Fibroblast of skin of right quadriceps (primary cell): ENCODE data around the gene DDR2.
A peak's percentile ranks its signal among the peaks of the same experiment; 100 is the strongest.
"Not testable (repeated sequence)": the region's sequence is repeated elsewhere in the genome, so short reads cannot be mapped to it uniquely, and the experiment has no call there.

Experiments used
- DNase-seq: peaks from one replicate; pipeline ENCODE4 v3.0.0-alpha.2; 2013

Gene DDR2

DNA sequence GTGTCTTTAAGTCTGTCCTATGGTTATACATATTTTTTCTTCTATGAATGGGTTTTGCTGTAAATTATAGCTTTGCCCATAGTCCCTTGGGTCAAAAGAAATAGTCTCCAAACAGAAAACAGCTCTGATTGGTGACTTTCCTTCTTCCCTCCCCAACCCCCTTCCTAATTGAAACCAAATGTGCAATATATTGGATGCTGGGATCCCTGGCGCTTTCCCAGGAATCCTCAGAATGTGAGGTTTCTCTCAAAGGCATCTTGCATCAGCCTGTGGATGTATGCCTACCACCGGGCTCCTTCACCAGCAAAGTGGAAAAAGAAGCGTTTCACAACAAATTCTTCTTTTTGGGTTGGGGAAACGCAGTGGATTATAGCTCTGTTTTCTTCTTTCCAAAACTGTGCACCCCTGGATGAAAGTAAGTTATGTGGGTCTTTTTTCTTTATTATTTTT lies at the start of gene DDR2:
TSS of gene DDR2 (plus strand) at position 248 of the 450 bp plus-strand sequence. CDS start 86,600 bp downstream, outside the sequence.
- DNase-seq: peak; percentile 100

DNA sequence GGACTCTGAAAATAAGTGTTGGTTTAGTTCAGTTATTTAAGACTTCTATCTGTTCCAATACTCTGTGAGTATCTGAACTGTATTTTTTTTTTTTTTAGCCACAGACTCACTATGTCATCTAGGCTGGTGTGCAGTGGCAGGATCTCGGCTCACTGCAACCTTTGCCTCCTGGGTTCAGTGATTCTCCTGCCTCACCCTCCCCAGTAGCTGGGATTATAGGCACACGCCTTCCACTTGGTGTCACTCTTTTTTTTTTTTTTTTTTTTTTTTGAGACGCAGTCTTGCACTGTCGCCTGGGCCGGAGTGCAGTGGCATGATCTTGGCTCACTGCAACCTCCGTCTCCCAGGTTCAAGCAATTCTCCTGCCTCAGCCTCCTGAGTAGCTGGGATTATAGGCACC lies 49.4 kb upstream of the DDR2 start:
- not testable (repeated sequence) for DNase-seq

DNA sequence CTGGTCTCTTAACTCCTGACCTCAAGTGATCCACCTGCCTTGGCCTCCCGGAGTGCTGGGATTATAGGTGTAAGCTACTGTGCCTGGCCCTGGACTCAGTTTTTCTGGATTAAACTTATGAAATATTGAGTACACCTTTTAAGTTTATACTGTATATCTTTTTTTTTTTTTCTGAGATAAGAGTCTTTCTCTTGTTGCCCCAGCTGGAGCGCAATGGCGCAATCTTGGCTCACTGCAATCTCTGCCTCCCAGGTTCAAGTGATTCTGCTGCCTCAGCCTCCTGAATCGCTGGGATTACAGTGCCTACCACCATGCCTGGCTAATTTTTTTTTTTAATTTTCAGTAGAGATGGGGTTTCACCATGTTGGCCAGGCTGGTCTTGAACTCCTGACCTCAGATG lies 47.2 kb upstream of the DDR2 start:
- not testable (repeated sequence) for DNase-seq

DNA sequence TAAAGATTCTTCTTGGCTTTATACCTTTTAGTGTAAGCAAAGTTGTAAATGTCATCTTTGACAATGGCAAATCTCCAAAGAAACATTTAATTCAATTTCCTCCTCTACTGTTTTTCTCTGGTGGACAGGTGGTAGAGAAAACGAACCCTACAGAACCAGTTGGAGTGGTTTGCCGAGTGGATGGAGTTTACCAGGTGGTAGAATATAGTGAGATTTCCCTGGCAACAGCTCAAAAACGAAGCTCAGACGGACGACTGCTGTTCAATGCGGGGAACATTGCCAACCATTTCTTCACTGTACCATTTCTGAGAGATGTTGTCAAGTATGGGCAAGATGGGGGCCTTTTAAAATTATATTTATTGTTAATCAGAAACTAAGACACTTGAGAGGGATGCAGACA lies 44.9 kb upstream of the DDR2 start:
- DNase-seq: no peak

DNA sequence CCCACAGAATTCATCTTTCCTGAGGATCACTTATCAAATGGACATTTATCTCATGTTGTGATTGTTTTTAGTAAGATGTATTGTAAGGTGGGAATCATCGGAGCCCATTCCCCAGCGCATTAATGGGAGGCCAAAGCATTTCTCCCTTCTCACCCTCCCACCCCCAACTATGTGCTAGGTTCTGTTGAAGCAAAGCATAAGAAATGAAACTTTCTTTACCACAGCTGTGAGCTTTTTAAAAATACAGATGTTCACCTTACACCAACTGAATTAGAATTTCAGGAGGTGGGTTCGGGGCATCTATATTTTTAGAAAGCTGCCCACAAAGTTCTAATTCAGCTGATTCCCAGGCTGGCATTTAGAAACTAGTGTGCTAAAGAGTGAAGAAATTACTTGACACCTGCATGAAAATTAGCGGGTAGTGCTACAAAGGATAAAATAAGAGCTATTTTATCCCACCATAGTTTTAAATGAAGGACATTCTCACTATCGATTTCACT lies 44.5 kb upstream of the DDR2 start:
- DNase-seq: no peak

DNA sequence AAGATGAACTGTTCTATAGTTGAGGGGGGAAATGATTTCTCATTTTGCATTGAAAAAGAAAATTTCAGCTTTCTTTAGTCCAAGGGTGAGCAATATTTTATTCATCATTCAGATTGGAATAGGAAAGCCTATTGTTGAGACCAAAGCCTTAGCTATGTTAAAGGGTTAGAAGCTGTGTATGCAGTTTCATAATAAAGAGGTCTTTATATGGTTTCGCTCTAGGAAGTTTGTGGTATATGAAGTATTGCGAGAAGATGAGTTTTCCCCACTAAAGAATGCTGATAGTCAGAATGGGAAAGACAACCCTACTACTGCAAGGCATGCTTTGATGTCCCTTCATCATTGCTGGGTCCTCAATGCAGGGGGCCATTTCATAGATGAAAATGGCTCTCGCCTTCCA lies 42.2 kb upstream of the DDR2 start:
- no peak for DNase-seq

DNA sequence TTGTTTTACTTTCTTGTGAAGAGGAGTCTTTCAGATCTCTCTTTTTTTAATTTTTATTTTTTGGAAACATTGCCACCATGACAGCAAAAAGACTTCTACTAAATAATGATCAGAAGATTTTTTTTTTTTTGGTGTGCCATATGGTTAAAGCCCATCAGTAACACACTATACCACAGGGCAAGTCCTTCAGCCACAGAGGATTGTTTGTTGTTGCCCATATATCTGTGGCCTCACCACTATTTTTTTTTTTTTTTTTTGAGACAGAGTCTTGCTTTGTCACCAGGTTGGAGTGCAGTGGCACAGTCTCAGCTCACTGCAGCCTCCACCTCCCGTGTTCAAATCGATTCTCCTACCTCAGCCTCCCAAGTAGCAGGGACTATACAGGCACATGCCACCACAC lies 41.6 kb upstream of the DDR2 start:
- no peak for DNase-seq

DNA sequence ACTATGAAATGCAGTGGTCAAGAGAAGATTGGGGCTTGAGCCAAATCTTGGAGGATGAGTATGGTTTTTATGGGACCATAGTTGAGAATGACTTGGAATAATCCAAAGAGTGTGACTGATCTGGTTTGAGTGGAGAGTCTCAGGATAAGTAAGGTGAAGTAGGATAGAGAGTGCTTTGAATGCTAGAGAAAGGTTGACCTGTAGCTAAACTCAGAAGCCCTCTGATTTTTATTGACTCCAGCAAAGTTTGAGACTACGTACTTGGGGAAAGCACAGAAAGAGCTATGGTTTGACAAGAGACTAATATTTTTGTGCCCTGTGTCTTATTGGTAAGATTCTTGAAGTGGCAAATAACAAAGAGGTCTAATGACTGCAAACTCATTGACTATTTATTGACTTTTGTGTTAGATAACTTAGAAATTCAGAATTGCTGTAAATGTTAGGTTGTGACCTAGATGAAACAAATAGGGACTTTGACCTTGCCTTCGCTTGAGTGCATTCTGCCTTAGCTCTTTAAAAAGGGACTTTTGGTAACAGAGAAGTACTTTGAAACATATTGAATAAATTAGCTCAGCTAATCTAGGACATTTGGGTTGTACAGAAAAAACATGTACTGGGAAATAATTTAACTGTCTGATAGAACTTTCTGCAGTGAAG lies 35.6 kb upstream of the DDR2 start:
- no peak for DNase-seq

DNA sequence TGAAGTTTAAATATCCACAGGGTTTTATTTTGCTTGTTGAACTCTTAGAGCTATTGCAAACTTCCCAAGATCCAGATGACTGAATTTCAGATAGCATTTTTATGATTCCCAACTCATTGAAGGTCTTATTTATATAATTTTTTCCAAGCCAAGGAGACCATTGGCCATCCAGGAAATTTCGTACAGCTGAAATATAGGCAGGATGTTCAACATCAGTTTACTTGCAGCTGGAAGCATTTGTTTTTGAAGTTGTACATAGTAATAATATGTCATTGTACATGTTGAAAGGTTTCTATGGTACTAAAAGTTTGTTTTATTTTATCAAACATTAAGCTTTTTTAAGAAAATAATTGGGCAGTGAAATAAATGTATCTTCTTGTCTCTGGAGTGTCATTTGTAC lies 32.8 kb upstream of the DDR2 start:
- no peak for DNase-seq

DNA sequence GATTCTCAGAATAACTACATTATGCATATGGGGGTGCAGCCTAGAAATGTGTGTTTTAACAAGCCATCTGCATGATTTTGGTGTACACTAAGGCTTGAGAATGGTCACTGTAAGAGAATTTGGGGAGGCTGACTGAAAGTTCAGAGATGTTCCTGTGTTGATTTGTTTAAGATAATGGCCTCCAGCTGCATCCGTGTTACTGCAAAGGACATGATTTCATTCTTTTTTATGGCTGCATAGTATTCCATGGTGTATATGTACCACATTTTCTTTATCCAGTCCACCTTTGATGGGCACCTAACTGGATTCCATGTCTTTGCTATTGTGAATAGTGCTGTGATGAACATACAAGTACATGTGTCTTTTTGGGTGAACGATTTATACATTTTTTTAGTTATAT lies 29.1 kb upstream of the DDR2 start:
- not testable (repeated sequence) for DNase-seq

DNA sequence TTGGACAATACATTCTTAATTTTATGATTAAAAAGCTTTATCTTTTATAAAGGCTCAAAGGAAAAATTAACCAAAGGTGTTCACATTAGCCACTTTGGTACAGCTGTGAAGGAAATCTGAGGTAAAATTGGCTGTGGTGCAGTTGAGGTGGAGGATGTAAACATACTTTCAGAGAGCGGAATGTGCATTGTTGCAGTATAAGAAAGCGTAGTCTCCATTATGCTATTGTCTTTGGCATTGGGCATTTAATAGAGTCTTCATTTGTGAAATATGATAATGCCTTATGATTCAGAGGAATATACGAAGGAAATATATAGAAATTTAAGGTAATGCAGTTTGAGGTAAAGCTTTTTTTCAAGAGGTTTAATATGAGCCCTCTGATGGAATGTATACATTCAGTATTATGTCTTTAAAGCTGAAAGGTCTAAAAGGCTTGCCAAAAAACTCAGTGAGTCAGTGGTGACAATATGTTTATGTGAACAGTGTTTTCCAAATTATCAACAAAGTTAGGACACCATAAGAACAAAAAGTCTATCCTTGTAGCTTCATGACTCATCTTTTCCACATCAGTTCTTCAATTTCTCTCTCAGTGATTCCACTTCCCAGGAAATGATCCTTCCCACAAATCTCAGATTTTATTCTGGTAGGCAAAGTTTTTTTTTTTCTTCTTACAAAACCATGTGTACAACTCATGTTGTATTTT lies 26.9 kb upstream of the DDR2 start:
- DNase-seq: peak; percentile 96

DNA sequence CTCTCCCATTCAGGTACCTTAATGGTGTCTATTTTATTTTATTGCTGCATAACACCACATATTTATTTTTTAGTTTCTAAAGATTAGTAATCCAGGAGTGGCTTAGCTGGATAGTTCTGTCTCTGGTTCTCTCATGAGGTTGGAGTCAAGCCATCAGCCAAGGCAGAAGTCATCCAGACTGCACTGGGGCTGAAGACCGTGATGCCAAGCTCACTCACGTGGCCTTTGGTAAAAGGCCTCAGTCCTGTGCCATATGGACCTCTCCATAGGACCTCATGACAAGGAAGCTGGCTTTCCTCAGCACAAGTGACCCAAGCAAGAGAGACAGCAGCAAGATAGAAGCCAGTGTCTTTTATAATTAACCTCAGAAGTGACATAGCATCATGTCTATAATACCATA lies 23.0 kb upstream of the DDR2 start:
- DNase-seq: no peak

DNA sequence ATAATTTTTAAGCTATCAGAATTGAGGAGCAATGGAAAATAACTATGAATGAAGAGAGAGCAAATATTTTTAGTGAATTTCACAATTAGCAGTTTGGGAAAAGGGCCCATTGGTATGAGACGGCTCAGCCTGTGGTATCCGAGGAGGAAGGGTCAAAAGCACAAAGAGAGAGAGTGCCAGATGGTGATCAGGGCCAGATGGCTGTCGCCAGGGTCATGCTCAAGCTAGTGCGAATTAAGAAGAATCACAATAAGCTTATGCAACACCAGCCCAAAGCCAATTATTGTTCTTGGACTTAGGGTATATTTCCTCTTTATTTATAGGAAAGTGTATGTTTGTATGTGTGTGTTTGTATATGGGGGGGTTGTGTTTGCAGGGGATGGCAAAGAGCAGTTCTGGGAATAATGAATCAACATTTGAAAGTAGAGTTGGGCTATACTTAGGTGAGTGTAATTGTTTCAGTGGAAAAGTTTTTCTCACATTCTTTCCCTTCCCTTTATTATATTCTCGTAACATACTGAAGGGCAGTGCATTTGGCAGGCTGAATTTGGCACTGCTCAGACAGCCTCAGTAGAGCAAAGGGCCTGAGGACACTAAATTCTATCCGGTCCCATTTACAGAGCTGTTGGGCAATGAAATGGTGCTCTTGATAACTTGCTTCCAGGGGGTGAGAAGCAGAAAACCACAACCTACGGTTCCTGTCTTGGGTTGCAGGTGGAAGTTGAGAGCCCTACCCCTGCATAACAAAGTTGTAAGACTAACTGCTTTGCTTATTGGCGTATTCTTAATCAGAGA lies 19.5 kb upstream of the DDR2 start:
- DNase-seq: peak; percentile 21

DNA sequence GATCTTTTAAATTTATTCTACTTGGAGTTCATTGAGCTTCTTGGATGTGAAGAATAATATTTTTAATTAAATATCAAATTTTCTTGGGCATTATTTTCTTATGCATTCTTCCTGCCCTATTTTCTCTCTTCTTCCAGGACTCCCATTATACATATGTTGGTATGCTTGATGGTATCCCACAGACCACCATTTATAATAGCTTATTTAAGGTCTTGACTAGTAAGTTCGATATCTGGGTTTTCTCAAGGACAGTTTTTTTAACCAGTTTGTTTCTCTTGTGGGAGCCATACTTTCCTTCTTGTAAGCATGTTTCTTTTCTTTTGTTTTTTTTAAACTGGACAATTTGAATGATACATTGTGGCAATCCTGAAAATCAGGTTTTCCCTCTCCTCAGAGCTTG lies 15.4 kb upstream of the DDR2 start:
- no peak for DNase-seq

DNA sequence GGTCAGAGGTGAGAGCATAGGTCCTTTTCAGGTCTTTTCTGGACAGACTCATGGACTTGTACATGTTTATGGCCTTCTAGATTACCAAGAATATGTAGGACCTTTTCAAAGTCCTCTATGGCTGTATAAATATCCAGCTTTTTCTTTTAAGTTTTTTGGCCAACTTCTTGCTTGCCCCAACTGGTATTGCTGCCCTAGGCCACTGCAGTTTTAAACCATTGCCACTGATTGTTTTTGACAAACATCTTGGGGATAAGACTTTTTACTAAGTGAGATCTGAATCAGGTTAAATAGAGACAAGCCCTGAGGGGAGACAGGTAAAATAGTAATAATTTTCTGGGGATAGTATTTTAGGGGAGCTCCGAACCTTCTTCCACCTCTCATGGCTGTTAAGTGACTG lies 14.8 kb upstream of the DDR2 start:
- no peak for DNase-seq

DNA sequence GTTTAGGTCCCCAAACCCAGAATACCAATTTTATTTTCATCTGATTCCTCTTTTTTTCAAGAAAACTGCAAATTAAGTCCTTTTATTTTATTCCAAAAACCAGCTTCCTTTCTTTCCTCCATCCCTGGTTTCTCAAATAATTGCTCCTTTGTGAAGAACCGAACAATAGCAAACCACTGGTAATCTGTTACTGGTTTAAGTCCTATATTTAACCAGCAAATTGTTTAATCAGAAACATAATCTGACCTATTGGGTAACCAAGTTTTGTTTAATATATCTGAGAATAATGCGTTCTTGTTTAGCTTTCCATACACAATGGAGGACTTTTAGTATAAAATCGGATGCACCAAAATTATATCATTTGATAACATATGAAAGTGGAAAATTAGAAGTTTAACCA lies 13.2 kb upstream of the DDR2 start:
- no peak for DNase-seq

DNA sequence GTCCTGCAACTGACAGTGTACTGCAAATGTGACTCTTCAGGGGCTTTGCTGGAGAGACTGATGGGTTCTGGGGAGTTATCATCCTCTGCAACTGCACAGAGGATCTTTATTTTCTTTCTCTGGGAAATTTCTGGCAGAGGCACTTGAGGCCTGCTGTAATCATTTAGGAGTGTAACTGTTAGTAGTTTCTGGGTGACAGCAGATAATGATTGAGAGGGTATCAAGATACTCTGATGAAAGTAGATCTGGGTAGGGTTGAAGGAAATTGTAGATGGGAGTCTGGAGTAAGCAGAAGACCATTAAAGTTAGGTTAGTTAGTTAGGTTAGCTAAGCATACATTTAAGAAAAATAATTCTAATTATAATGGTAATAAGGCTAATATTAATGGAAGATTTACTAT lies 11.0 kb upstream of the DDR2 start:
- no peak for DNase-seq

DNA sequence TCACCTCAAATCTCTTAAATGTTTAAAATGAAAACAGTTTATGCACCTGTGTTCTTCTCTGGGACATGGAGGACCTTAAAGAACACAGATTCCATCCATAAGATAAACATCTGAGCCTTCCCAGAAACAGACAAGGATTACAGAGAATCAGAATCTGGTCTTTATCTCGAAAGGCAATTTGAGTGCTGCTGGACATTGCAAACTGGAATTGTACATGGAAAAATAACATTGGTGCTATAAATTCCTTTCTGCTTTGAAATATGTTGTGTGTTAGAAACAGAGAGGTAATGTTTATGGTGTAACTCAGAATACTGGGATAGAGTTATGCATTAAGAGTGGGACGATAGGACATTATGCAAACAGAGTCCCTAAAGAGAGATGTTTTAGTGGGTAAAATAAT lies 6.6 kb upstream of the DDR2 start:
- no peak for DNase-seq

DNA sequence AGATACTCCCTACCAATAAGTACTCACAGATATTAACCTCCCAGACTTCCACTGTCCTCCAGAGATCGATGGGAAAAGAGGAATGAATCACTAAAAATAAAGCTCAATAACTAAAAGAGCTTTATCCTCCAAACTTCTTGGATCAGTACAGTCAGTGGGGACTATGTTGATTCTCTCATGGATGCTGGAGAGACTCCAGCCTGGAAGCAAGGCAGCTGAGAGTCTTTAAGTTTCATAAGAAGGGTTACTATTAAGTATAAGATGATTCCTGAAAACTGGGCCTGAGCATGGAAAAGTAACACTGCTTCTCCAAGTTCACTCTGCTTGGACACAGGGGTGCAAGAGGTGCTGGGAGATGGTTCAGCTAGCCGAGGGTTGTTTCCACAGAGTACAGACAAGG lies 6.2 kb upstream of the DDR2 start:
- DNase-seq: peak; percentile 39

DNA sequence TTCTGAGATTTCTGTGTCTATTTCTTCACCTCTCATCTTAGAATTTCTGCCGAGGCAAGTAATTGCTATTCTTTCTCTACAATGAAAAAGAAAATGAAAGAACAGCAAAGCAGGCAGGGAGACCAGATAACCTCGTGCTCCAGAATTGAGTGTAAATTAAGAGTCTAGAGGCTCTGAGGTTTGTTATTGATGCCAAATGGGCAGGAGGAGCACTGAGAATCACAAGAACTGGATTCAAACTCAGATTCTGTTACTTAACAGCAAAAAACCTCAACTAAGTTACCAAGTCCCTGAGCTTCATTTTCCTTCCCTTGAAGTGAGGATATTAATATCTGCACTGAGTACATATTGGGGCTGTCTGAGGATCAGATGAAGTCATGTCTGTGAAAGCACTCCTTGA lies 5.5 kb upstream of the DDR2 start:
- DNase-seq: no peak

DNA sequence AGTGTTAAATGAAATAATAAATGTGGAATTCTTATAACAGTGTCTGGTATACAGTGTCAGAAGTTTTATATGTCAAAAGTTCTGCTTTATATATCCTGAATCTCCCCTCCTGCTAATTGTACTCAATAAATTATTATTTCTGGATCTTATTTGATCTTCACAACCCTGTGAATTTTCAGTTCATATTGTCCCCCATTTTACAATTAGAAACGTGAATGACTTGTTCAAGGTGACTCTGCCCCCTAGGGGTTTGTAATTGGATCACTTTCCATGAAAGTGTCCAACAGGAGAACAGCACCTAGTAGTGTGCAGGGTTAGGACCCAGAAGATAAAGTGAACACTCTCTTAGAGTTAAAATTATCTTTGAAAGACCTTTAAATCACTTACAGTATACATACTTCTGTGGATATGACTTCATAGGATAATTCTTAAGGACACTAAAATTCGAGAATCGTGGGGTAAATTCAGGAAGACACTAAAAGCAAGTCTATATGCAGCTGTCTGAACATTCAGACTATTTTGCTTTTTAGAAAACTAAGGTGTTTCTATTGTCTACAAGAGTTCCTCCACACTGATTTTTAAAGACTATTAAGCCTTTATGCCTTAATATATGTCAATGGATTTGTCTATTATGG lies 4.5 kb upstream of the DDR2 start:
- peak; percentile 42 for DNase-seq

DNA sequence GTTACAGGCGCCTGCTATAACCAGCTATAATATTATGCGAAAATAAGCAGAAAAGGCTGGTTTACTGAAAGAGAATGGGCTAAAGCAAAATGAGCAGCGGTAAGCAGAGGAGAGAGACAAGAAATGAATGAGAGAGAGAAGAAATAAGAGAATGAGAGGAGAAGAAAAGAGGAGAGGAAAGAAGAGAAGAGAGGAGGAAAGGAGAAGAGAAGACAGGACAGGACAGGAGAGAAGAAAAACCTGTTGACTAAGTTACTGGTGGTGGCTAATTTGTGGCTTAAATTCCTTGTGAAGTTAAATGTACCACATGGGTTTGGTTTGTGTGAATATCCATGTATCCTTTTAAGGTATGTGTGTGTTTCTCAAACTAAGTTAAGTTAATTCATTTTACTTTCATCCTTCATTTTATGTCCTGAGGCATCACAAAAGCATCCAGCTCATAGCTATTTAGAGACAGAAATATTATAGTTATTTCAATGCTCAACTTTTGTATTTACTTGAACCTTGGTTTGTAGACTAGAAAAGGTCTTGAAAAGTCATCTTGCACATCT lies 3.1 kb upstream of the DDR2 start:
- peak; percentile 73 for DNase-seq

DNA sequence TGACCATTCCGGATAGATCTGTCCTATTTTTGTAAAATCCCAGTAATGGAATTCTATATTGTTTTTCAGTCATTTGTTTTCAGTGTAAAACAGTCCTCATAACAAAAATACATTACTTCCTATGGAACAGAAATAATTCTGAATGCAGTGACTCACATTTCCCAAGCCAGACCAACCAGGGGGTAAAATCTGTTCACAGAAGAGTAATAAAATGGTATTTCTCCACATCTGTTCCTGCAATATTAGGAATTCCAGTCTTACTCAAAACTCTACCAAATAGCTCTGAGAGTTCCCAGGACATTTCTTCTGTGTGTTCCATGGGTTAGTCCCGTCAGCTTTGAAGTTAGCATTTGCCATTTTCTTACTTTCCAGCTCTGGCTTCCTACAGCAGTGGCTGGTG lies 2.6 kb upstream of the DDR2 start:
- peak; percentile 93 for DNase-seq
